HG03060 (cell line): ENCODE measurements around the gene ELP6.

Experiments
- ATAC-seq: cut with Tn5 transposase; IDR thresholded peaks from one replicate; pipeline ENCODE4 v1.9.1; 2021; ENCODE audit warnings: low read depth, moderate number of reproducible peaks; ENCODE audit not compliant: unreplicated experiment

The ELP6 gene

GRCh38 chr3:47513125-47513929 is at the start of gene ELP6:
ELP6 (minus strand) TSS chr3:47513712; CDS start chr3:47513590, 122 bp downstream.
- peak; percentile 71 for ATAC-seq

GRCh38 chr3:47556351-47556750 is 42.8 kb upstream of the ELP6 start:
- no peak for ATAC-seq

- no peak for ATAC-seq
These were observed 40.8 kb upstream of the ELP6 start for GRCh38 chr3:47554335-47554734.

- ATAC-seq, result no peak
These were observed 39.9 kb upstream of the ELP6 start for GRCh38 chr3:47553407-47553806.

- ATAC-seq, result no peak
These were observed 29.1 kb upstream of the ELP6 start for GRCh38 chr3:47542471-47543173.

- no peak for ATAC-seq
These were observed 28.1 kb upstream of the ELP6 start for GRCh38 chr3:47541583-47542108.

GRCh38 chr3:47540281-47540680 is 26.8 kb upstream of the ELP6 start:
- ATAC-seq, result no peak

GRCh38 chr3:47536967-47537366 is 23.5 kb upstream of the ELP6 start:
- no peak for ATAC-seq

GRCh38 chr3:47536221-47536891 is 22.8 kb upstream of the ELP6 start:
- ATAC-seq, result no peak

GRCh38 chr3:47533996-47534454 is 20.5 kb upstream of the ELP6 start:
- no peak for ATAC-seq

GRCh38 chr3:47533481-47533880 is 20.0 kb upstream of the ELP6 start:
- ATAC-seq, result no peak

- no peak for ATAC-seq
These were observed 14.6 kb upstream of the ELP6 start for GRCh38 chr3:47527952-47528725.

GRCh38 chr3:47525617-47526016 is 12.1 kb upstream of the ELP6 start:
- no peak for ATAC-seq

- no peak for ATAC-seq
These were observed 10.0 kb upstream of the ELP6 start for GRCh38 chr3:47523310-47524073.

- no peak for ATAC-seq
These were observed 8.8 kb upstream of the ELP6 start for GRCh38 chr3:47522082-47522987.

GRCh38 chr3:47520756-47521155 is 7.2 kb upstream of the ELP6 start:
- no peak for ATAC-seq

GRCh38 chr3:47517937-47518336 is 4.4 kb upstream of the ELP6 start:
- ATAC-seq, result no peak

GRCh38 chr3:47515864-47516319 is 2.4 kb upstream of the ELP6 start:
- ATAC-seq, result no peak
